ENCODE measurements around the gene GLIPR2. TPM values are rescaled to one million over a fixed set of nuclear protein-coding genes. Genes with fewer than 3 reads are reported as not detected.

The GLIPR2 gene
- total RNA-seq, 4 donors from 2014 or later: 3.2 to 8.8 (median 5.6) TPM

Other genes with a start within 250 kb of the GLIPR2 start
- gene HRCT1, start 230.5 kb upstream of the GLIPR2 start, total RNA-seq: 1 to 10 TPM; 1.2 to 5.8 (median 2.9) TPM
- gene SPAAR, start 227.2 kb upstream of the GLIPR2 start, total RNA-seq: 1 to 10 TPM in 2 of 4 donors, under 1 TPM in 1, not detected in 1; 0.49 to 1.3 (median 1.1) TPM
- not detected for gene OR2S2, start 178.6 kb upstream of the GLIPR2 start, total RNA-seq
- gene RECK, start 99.8 kb upstream of the GLIPR2 start, total RNA-seq: 1 to 10 TPM; 3.1 to 6.4 (median 4.0) TPM
- not detected for gene CCIN, start 32.7 kb downstream of the GLIPR2 start, total RNA-seq
- 100 to 1,000 TPM; 128 to 148 (median 130) TPM for gene CLTA, start 54.2 kb downstream of the GLIPR2 start, total RNA-seq
- gene GNE, start 121.7 kb downstream of the GLIPR2 start, total RNA-seq: 10 to 100 TPM in 3 of 4 donors, 1 to 10 TPM in 1; 9.6 to 20.0 (median 14.9) TPM